Measurements from ENCODE around the gene CYB5D1. TPM values are rescaled to one million over a fixed set of nuclear protein-coding genes. Genes with fewer than 3 reads are reported as not detected.
A peak's percentile ranks its signal among the peaks of the same experiment; 100 is the strongest.

CYB5D1 gene
- total RNA-seq, 1 donor from 2014 or later, result 16.6 TPM

DNA sequence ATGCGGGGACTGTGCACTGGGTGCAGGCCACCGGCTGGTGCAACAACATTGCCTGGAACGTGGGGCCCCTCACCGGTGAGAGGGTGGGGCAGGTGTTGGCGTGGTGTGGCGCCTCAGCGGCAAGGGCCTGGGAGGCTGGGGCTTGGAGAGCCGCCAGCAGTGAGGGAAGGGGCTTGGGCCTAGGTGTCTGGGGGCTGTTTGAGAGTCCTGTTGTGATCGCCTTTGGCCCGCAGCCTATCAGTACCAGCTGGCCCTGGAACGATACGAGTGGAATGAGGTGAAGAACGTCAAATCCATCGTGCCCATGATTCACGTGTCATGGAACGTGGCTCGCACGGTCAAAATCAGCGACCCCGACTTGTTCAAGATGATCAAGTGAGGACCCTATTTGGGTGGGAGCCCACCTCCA lies 5.5 kb upstream of the CYB5D1 start:
- Mint-ChIP-seq H3K4me1 (ENCODE audit: unreplicated experiment) (peaks cover 17% of the 10 kb centered on the region), H3K4me3 (no peak overlapping the region), H3K27ac (peak overlapping the region; percentile 39), H3K27me3 (no peaks in the 10 kb centered on the region), H3K36me3 (peaks cover 10% of the 10 kb centered on the region), H3K9me3 (no peaks in the 10 kb centered on the region)
- DNase-seq (ENCODE audit: extremely low spot score, unreplicated experiment), result no peak
- TF ChIP-seq, protein P1, sequence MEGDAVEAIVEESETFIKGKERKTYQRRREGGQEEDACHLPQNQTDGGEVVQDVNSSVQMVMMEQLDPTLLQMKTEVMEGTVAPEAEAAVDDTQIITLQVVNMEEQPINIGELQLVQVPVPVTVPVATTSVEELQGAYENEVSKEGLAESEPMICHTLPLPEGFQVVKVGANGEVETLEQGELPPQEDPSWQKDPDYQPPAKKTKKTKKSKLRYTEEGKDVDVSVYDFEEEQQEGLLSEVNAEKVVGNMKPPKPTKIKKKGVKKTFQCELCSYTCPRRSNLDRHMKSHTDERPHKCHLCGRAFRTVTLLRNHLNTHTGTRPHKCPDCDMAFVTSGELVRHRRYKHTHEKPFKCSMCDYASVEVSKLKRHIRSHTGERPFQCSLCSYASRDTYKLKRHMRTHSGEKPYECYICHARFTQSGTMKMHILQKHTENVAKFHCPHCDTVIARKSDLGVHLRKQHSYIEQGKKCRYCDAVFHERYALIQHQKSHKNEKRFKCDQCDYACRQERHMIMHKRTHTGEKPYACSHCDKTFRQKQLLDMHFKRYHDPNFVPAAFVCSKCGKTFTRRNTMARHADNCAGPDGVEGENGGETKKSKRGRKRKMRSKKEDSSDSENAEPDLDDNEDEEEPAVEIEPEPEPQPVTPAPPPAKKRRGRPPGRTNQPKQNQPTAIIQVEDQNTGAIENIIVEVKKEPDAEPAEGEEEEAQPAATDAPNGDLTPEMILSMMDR (conservative IDR thresholded peaks at IDR 0.05), result no peak

DNA sequence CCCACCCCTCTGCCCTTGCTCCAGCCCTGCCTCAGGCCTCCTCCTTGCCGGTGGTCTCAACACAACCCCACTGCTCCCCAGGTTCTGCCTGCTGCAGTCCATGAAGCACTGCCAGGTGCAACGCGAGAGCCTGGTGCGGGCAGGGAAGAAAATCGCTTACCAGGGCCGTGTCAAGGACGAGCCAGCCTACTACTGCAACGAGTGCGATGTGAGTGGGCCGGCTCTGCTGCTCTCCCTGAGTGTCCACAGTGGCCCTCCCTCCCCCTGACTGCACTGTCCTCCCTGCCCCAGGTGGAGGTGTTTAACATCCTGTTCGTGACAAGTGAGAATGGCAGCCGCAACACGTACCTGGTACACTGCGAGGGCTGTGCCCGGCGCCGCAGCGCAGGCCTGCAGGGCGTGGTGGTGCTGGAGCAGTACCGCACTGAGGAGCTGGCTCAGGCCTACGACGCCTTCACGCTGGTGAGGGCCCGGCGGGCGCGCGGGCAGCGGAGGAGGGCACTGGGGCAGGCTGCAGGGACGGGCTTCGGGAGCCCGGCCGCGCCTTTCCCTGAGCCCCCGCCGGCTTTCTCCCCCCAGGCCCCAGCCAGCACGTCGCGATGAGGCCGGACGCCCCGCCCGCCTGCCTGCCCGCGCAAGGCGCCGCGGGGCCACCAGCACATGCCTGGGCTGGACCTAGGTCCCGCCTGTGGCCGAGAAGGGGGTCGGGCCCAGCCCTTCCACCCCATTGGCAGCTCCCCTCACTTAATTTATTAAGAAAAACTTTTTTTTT lies 4.7 kb upstream of the CYB5D1 start:
- H3K4me3 Mint-ChIP-seq, result no peak overlapping the region
- DNase-seq (ENCODE audit: extremely low spot score, unreplicated experiment), result peak; percentile 70
- H3K27me3 Mint-ChIP-seq, result no peaks in the 10 kb centered on the region
- H3K36me3 Mint-ChIP-seq, result peaks cover 10% of the 10 kb centered on the region
- H3K27ac Mint-ChIP-seq, result peak overlapping the region; percentile 39
- no peaks in the 10 kb centered on the region for H3K9me3 Mint-ChIP-seq
- peaks cover 17% of the 10 kb centered on the region for H3K4me1 Mint-ChIP-seq (ENCODE audit: unreplicated experiment)
- TF ChIP-seq, protein P1 (conservative IDR thresholded peaks at IDR 0.05), result no peak

DNA sequence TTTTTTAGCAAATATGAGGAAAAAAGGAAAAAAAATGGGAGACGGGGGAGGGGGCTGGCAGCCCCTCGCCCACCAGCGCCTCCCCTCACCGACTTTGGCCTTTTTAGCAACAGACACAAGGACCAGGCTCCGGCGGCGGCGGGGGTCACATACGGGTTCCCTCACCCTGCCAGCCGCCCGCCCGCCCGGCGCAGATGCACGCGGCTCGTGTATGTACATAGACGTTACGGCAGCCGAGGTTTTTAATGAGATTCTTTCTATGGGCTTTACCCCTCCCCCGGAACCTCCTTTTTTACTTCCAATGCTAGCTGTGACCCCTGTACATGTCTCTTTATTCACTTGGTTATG lies 4.1 kb upstream of the CYB5D1 start:
- H3K27me3 Mint-ChIP-seq, result no peaks in the 10 kb centered on the region
- TF ChIP-seq, protein P1 (conservative IDR thresholded peaks at IDR 0.05), result no peak
- H3K36me3 Mint-ChIP-seq, result peaks cover 10% of the 10 kb centered on the region
- H3K4me3 Mint-ChIP-seq, result no peak overlapping the region
- peaks cover 17% of the 10 kb centered on the region for H3K4me1 Mint-ChIP-seq (ENCODE audit: unreplicated experiment)
- peak overlapping the region; percentile 55 for H3K27ac Mint-ChIP-seq
- no peaks in the 10 kb centered on the region for H3K9me3 Mint-ChIP-seq
- peak; percentile 71 for DNase-seq (ENCODE audit: extremely low spot score, unreplicated experiment)

DNA sequence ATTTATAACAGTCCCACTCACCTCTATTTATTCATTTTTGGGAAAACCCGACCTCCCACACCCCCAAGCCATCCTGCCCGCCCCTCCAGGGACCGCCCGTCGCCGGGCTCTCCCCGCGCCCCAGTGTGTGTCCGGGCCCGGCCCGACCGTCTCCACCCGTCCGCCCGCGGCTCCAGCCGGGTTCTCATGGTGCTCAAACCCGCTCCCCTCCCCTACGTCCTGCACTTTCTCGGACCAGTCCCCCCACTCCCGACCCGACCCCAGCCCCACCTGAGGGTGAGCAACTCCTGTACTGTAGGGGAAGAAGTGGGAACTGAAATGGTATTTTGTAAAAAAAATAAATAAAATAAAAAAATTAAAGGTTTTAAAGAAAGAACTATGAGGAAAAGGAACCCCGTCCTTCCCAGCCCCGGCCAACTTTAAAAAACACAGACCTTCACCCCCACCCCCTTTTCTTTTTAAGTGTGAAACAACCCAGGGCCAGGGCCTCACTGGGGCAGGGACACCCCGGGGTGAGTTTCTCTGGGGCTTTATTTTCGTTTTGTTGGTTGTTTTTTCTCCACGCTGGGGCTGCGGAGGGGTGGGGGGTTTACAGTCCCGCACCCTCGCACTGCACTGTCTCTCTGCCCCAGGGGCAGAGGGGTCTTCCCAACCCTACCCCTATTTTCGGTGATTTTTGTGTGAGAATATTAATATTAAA lies 3.6 kb upstream of the CYB5D1 start:
- Mint-ChIP-seq H3K4me1 (ENCODE audit: unreplicated experiment) (peaks cover 17% of the 10 kb centered on the region), H3K4me3 (no peak overlapping the region), H3K36me3 (peaks cover 10% of the 10 kb centered on the region), H3K9me3 (no peaks in the 10 kb centered on the region), H3K27ac (peak overlapping the region; percentile 55), H3K27me3 (no peaks in the 10 kb centered on the region)
- TF ChIP-seq, protein P1 (conservative IDR thresholded peaks at IDR 0.05), result no peak
- peak; percentile 68 for DNase-seq (ENCODE audit: extremely low spot score, unreplicated experiment)

DNA sequence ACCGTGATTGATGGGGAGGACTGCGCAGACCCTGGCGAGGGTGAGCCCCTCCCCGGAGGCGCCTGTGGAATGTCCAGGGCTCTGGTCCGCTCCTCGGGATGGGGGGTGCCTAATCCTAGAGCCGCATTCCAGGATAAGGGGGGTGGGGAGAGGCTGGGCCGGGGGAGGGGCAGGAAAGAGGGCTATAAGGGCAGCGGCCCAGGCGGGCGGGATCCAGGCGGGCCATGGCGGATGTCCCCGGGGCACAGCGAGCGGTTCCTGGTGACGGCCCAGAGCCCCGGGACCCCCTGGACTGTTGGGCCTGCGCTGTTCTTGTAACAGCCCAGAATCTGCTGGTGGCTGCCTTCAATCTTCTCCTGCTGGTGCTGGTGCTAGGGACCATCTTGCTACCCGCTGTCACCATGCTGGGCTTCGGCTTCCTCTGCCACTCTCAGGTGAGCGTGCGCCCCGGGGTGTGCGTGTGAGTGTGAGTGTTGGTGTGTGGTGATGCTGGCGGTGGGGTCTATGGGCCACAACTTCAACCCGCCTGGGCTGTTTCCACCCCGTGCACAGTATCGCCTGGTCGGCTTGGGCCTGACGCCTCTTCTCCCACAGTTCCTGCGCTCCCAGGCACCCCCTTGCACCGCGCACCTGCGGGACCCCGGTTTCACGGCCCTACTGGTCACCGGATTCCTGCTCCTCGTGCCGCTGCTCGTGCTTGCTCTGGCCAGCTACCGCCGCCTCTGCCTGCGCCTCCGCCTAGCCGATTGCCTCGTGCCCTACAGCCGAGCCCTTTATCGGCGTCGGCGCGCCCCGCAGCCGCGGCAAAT lies 2.7 kb upstream of the CYB5D1 start, which contains the start of gene TMEM88:
TMEM88 (plus strand) TSS at position 216 of the 809 bp plus-strand sequence; CDS start at position 225, 9 bp downstream.
- no peak within 1 kb of the TSS for H3K4me3 Mint-ChIP-seq
- TF ChIP-seq, protein P1 (conservative IDR thresholded peaks at IDR 0.05), result no peak
- peaks cover 22% of the 10 kb centered on the region for H3K4me1 Mint-ChIP-seq (ENCODE audit: unreplicated experiment)
- no peaks in the 10 kb centered on the region for H3K27me3 Mint-ChIP-seq
- no peaks in the 10 kb centered on the region for H3K9me3 Mint-ChIP-seq
- peak within 1 kb of the TSS; percentile 55 for H3K27ac Mint-ChIP-seq
- peak; percentile 72 for DNase-seq (ENCODE audit: extremely low spot score, unreplicated experiment)
- H3K36me3 Mint-ChIP-seq, result peaks cover 16% of the 10 kb centered on the region

Data from type B pancreatic cell (in vitro differentiated cells).